Fibroblast of the conjunctiva (primary cell): ENCODE data around the gene LOC128125822.
A peak's percentile ranks its signal among the peaks of the same experiment; 100 is the strongest.
"Not testable (repeated sequence)": the region's sequence is repeated elsewhere in the genome, so short reads cannot be mapped to it uniquely, and the experiment has no call there.

Experiments
- DNase-seq: peaks from one replicate; pipeline ENCODE4 v3.0.0-alpha.2; 2010; ENCODE audit warnings: low read depth

The LOC128125822 gene

DNA sequence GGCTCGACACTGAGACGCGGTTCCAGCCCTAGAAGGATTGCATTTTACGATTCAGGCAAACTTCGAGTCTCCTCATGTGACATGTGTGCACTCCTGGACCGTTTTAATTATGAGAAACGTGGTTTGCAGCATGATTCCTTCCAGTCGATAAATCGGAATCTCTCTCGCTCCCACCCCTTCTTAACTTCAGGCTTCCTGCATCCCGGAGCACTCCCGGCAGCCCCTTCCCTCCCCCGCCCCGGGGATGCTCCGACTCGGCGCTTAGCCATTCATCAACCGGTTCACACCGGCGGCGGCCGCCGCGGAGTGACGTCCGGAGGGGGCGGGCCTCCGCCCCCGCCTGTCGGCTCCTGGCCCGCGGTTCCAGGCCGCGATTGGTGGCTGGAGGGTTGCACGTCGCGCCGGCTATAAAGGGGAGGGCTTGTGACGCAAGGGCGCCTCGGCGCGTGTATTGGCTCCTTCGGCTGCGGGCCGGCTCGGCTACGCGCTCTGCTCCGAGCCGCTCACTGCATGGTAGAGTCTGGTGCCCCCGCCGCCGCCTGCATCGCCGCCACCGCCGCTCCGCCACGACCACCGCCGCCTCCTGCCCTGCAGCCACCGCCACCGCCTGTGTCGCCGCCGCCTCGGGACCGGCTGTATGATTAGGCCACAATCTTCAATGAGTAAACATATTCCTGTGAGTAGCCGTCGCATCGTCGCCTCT is at the start of gene LOC128125822, which contains the start of gene PTP4A1:
TSS of gene LOC128125822 (plus strand) at position 437 of the 703 bp plus-strand sequence.
TSS of gene PTP4A1 (plus strand) at position 437 of the 703 bp plus-strand sequence. CDS start 4,401 bp downstream, outside the sequence.
- DNase-seq: peak; percentile 97

DNA sequence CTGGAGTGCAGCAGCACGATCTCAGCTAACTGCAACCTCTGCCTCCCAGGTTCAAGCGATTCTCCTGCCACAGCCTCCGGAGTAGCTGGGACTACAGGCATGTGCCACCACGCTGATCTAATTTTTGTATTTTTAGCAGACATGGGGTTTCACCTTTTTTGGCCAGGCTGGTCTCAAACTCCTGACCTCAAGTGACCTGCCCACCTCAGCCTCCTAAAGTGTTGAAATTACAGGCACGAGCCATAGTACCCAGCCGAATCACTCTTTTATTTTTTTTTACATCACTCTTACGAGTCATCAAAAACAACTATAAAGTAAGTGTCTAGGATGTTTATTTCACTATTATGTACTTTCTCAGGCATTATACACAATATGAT is 49.4 kb upstream of the LOC128125822 start:
- not testable (repeated sequence) for DNase-seq

DNA sequence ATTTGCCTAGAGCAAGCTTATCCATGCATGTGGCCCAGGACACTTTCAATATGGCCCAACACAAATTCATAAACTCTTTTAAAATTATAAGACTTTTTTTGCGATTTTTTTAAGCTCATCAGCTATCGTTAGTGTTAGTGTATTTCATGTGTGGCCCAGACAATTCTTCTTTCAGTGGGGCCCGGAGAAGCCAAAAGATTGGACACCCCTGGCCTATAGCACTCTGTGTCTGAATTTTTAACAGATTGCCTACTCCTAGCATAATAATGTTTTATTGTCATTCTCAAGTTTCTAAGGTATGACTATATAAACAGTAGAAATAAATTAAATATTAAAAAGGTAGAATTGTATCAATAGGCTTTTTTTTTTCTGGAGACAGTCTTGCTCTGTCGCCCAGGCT is 48.6 kb upstream of the LOC128125822 start:
- DNase-seq: no peak

DNA sequence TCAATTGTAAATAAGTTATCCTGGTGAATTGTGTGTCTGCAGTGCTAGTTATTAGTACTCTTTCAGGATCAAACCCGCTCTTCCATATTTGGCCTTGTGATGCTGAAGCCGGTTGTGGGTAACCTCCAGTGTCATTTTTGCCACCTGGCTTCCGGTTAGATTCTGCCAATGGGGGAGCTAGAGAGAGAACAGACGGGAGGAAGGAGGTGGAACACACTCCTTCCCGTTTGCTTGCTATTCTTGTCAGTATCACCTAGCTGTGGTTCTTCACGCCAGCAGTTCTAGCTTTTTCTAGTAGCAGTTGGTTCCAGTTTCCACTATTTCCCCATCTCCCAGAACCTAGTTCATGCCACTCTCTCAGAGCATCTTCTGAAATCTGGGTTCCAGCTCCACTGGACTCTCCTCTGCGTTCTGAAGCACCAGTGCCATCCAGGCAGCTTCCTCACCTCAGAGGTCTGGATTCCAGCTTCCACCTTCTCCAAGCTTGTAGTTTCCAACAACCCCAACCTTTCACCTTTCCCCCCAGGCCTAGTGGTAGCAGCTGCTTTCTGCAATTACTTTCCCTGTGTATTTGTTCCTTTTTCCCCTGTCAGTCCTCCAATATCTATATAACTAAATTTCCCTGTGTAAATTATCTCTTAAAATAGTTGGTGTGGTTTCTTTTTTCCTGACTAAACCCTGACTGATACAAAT is 46.9 kb upstream of the LOC128125822 start:
- no peak for DNase-seq

DNA sequence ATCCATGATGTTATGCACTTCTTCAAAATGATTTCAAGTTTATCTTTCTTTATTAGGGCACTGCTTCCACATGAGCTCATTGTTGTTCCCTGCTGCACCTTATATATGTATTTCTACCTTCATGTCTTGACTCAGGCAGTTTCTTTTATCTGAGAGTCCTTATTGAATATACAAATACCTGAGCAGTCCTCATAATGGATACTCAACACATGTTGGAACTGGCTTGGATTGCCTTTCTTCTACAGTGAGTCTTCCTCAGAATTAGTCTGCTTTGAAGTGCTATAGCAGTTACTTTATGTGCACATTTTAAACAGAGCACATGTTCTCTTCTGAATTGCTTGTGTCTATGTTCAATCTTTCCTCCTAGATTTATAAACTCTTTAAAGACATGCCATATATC is 45.3 kb upstream of the LOC128125822 start:
- no peak for DNase-seq

DNA sequence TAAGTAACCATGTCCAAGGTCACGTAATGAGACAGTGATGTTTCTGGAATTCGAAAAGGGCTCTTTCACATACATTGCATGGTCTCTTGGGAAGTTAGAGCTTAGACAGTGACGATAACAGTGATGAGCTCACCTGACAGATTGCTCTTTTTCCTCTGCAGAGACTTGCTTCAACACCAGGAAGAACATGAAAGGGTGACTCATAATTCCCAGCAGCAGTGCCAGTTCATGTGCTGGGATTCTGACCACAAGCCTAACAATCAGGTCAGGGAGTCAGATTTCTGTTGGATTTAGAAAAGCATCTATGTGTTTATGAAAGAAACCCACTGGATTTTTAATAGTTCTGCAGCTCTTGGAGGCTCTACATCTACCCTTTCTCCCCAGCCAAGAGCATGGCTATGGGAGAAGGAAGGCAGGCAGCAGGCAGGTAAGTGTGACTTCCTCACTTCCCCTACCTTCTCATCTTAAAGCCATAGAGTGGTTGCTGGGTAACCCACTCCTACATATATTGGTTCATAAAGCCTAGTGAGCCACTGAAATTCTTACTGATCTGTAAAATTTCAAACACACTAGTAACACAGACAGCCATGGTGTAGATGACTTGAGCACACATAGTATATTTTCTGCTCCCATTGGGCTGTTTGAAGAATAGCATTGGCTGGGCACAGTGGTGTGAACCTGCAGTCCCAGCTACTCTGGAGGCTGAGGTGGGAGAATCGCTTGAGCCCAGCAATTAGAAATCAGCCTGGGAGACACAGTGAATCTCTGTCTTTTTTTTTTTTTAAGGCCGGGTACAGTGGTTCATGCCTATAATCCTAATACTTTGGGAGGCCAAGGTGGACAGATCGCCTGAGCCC is 44.4 kb upstream of the LOC128125822 start:
- peak; percentile 95 for DNase-seq

GRCh38 chr6:63529498-63529897 is 42.8 kb upstream of the LOC128125822 start:
- no peak for DNase-seq

DNA sequence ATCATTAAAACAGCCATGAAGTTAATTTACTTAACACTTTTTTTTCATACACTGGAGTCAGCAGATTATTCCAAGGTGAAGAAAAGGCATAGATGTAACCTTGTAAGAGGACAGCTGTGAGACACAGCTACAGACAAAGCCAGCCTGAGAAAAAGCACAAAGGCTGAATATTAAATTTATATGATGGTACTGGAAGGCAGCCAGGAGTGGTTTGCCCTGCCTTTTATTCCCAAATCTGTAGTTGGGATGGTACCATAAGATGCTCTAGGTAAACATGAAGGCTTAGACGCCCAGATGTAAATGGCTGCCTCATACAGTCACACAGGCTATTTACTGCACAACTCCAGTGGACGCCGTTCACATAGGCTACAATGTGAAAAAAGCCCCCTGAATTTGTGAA is 42.1 kb upstream of the LOC128125822 start:
- DNase-seq: no peak

GRCh38 chr6:63530991-63531390 is 41.3 kb upstream of the LOC128125822 start:
- no peak for DNase-seq

- no peak for DNase-seq
Observed at GRCh38 chr6:63533026-63533425, 39.3 kb upstream of the LOC128125822 start.

GRCh38 chr6:63533952-63534351 is 38.3 kb upstream of the LOC128125822 start:
- DNase-seq: no peak

- DNase-seq: no peak
Observed at GRCh38 chr6:63537201-63537958, 34.9 kb upstream of the LOC128125822 start.

GRCh38 chr6:63537959-63538300 is 34.4 kb upstream of the LOC128125822 start:
- no peak for DNase-seq

DNA sequence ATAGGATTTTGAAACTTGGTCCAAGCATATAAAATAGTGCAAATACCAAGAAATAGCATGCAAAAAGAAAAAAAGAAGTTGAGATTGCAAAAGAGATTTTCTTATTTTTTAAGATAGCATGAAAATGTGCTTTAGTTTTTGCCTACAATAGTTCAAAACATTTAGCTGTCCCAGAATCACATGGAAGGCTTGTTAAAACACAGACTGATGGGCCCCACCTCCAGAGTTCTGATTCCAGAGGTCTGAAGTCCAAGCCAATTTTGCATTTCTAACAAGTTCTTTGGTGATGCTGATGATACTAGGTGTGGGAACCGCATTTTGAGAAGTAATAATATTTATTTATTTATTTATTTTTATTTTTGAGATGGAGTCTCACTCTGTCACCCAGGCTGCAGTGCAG is 33.7 kb upstream of the LOC128125822 start:
- DNase-seq: no peak

- DNase-seq: no peak
Observed at GRCh38 chr6:63543001-63543400, 29.3 kb upstream of the LOC128125822 start.

GRCh38 chr6:63543982-63544381 is 28.3 kb upstream of the LOC128125822 start:
- DNase-seq: no peak

DNA sequence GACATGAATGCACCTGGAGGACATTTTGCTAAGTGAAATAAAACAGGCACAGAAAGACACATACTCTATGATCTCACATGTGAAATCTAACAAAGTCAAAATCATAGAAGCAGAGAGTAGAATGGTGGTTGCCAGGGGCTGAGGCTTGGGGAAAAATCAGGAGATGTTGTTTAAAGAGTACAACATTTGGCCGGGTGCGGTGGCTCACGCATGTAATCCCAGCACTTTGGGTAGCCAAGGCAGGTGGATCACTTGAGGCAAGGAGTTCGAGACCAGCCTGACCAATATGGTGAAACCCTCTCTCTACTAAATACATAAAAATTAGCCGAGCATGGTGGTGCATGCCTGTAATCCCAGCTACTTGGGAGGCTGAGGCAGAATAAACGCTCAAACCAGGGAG is 26.0 kb upstream of the LOC128125822 start:
- no peak for DNase-seq

- no peak for DNase-seq
Observed at GRCh38 chr6:63546697-63547096, 25.6 kb upstream of the LOC128125822 start.

DNA sequence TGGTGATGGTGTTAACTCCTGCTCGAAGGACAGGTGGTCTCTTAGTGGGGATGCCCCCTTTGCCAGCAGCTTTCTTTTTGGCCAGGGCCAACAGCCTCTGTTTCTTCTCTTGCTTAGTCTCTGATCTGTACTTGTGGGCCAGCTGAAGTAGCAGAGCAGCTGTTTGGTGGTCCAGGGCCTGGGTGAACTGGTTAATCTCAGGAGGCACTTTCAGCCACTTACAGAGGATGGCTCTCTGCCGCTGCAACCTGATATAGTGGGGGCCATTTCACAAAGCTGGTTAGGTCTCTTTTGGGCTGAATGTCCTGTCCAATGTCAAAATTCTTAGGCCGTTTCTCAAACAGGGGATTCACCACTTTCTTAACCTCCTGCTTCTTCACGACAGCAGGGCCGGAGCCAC is 23.2 kb upstream of the LOC128125822 start:
- DNase-seq: no peak

GRCh38 chr6:63553208-63553607 is 19.1 kb upstream of the LOC128125822 start:
- no peak for DNase-seq

DNA sequence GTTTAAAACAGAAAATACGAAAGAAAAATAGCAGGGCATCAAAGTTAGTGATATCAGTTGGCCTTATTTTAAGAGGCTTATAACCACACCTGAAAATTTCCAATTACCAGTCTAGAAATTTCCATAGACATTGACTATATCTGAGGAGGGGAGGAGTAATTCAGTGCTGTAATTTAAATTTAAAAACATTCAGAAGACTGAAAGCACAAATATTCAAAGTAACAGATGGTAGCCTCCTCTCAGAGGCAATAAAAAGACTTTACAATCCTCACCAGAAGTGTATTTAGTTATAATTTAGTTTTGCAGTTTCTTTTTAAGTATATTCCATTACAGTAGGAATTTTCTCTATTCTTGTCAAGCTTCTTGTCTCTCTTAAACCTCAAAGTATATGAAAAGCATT is 18.4 kb upstream of the LOC128125822 start:
- DNase-seq: no peak

DNA sequence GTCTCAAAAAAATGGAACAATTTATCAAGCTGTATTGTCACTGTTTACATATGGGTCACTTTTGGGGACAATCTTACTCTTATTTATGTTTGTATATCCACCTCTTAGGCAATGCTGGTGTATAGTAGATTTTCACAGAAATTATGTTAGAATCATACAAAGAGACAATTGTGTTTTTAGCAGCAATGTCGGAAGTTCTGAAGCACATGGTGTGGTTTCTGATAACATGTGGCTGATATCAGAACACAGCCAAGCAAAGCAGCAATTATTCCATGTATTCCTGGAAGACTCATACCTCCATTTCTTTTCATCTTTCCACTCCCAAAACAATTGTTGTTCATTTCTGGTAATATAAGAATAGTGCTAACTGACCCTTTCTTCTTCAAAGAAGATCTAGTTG is 17.5 kb upstream of the LOC128125822 start:
- DNase-seq: no peak
